SU-DHL-6 (cell line): ENCODE measurements around the gene RECQL.
"Not testable (repeated sequence)": the region's sequence is repeated elsewhere in the genome, so short reads cannot be mapped to it uniquely, and the experiment has no call there.

Experiments used
- CTCF ChIP-seq: fragments of 200-600 bp; sonication (generic); IDR thresholded peaks from one replicate; pipeline ENCODE4 v1.5.1; 2017; ENCODE audit warnings: antibody characterized with exemption, mild to moderate bottlenecking, low read length, moderate library complexity; ENCODE audit not compliant: insufficient read depth, poor library complexity, severe bottlenecking
- EZH2phosphoT487 ChIP-seq: fragments of 200-600 bp; sonication (generic), shearing (Covaris generic); conservative IDR thresholded peaks from 2 replicates; pipeline ENCODE4 v1.6.1; 2018; ENCODE audit warnings: mild to moderate bottlenecking, antibody characterized with exemption, low read length, moderate library complexity, mixed read lengths

DNA sequence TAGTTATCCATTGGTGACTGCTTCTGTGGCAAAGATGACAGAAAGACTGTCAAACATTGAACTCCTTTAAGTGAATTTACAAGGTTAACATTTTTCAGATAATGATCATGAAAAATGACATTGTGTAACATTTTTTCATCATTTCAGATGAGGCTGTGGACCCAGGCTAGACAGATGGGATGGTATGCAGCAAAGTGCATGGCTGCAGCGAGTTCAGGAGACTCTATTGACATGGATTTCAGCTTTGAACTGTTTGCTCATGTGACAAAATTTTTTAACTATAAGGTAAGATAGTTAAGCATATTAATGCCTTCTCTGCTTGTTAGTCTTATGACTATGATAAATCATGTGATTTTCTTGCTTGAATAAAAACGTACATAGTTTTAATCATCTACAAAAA is 34.1 kb downstream of the RECQL start:
- not testable (repeated sequence) for TF ChIP-seq CTCF, EZH2phosphoT487
